COLO668 (cell line): ENCODE measurements around the gene ARL6IP4.

Experiments used
- DNase-seq: peaks from one replicate; lab custom pipeline; 2025; ENCODE audit not compliant: unreplicated experiment; lab: John Stamatoyannopoulos, UW

ARL6IP4 gene

GRCh38 chr12:122977655-122978392 is 2.7 kb upstream of the ARL6IP4 start:
- no peak for DNase-seq

GRCh38 chr12:122978507-122978955 is 1.9 kb upstream of the ARL6IP4 start:
- DNase-seq, result no peak

- no peak for DNase-seq
These were observed 1.2 kb upstream of the ARL6IP4 start for GRCh38 chr12:122979001-122979907.

- no peak for DNase-seq
These were observed 636 bp upstream of the ARL6IP4 start for GRCh38 chr12:122979908-122980182.

- DNase-seq, result peak; percentile 75
These were observed 573 bp downstream of the ARL6IP4 start for GRCh38 chr12:122981036-122981471.

GRCh38 chr12:122981587-122982476 is 1.4 kb downstream of the ARL6IP4 start:
- DNase-seq, result no peak

- no peak for DNase-seq
These were observed 2.0 kb downstream of the ARL6IP4 start for GRCh38 chr12:122982477-122982815.

GRCh38 chr12:122982963-122983788 is 2.7 kb downstream of the ARL6IP4 start:
- no peak for DNase-seq

GRCh38 chr12:122983789-122984515 is 3.5 kb downstream of the ARL6IP4 start:
- no peak for DNase-seq

- DNase-seq, result no peak
These were observed 4.3 kb downstream of the ARL6IP4 start for GRCh38 chr12:122984612-122985337.

- no peak for DNase-seq
These were observed 5.1 kb downstream of the ARL6IP4 start for GRCh38 chr12:122985338-122986257.

GRCh38 chr12:122986258-122986871 is 5.9 kb downstream of the ARL6IP4 start:
- DNase-seq, result no peak

GRCh38 chr12:122987086-122987951 is 6.8 kb downstream of the ARL6IP4 start:
- DNase-seq, result no peak

- no peak for DNase-seq
These were observed 7.6 kb downstream of the ARL6IP4 start for GRCh38 chr12:122988036-122988435.

GRCh38 chr12:122988612-122989212 is 8.2 kb downstream of the ARL6IP4 start:
- no peak for DNase-seq

- DNase-seq, result no peak
These were observed 8.9 kb downstream of the ARL6IP4 start for GRCh38 chr12:122989225-122989839.
